GM19463 (cell line): Measurements from ENCODE around the gene SDHB.

Experiments used
- ATAC-seq: cut with Tn5 transposase; IDR thresholded peaks from one replicate; pipeline ENCODE4 v1.9.1; 2021; ENCODE audit warnings: mild to moderate bottlenecking, moderate library complexity; ENCODE audit not compliant: unreplicated experiment

SDHB gene

DNA sequence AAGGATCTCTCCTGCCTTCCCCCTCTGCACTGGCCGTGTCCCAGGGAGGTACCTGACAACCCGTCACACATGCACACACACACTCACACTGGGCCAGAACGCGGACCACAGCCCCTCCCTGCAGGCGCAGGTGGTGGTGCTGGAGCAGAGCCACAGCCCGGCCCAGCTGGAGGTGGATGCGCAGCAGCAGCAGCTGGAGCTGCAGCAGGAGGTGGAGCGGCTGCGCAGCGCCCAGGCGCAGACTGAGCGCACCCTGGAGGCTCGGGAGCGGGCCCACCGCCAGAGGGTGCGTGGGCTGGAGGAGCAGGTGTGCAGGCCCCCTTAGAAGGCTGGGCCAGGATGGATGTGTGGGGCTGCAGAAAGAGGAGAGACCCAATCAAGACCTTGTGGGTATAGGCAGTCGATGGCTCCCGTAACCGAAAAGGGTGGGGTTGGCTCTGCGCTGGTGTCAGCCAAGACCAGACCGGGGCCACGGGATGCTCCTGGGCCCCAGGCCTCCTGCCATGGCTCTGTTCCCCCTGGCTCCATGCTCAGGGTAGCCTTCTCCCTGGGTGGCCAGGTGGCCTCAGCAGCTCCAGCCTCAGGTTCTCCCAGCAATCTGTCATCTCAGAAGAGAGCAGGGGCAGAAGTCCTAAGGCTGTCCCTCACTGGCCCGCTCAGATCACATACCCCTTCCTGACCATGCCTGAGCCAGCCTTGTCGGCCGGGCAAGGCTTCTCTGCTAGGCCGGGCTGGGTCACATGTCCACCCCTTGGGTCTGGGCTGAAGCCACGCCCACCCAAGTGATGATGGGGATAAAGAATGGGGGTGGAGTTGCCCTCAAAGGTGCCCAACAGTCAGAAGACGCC lies 82.3 kb downstream of the SDHB start:
- ATAC-seq = no peak

DNA sequence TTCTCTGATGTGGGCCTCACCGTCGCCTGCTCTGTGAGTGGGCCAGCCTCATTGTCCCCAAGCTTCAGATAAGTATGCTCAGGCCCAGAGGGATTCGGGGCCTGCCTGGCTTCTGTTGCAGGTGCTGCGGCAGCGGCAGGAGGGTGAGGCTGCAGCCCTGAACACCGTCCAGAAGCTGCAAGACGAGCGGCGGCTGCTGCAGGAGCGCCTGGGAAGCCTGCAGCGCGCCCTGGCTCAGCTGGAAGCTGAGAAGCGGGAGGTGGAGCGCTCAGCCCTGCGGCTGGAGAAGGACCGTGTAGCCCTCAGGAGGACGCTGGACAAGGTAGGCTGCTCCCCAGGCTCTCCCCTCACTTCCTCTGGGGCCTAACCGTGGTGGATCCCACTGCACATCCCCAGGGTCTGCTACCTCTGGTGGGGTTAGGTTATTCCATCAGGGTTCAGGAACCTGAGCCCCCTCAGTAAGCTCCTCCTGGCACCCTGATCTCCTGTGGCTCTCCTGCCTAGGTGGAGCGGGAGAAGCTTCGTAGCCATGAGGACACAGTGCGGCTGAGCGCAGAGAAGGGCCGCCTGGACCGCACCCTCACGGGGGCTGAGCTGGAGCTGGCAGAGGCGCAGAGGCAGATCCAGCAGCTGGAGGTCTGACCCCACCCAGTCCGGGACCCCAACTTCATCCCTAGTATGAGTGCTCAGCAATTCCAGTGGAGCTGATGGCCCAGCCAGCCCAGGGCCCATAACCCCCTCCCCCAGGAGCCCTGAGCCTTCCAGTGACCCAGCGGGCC lies 83.5 kb downstream of the SDHB start:
- no peak for ATAC-seq

DNA sequence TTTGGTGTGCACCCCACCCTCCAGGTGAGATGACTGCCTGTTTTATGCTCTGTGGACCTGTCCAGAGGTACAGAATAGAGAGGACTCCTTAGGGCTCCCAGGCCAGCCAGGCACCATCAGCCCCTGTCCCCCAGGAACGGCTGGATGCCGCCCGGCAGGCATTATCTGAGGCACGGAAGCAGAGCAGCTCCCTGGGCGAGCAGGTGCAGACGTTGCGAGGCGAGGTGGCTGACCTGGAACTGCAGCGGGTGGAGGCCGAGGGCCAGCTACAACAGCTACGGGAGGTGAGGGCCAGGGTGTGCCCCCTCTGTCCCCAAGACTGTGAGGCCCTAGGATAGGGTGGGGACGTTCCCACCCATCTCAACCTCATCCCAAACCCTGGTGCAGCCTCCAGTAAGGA lies 84.2 kb downstream of the SDHB start:
- no peak for ATAC-seq

DNA sequence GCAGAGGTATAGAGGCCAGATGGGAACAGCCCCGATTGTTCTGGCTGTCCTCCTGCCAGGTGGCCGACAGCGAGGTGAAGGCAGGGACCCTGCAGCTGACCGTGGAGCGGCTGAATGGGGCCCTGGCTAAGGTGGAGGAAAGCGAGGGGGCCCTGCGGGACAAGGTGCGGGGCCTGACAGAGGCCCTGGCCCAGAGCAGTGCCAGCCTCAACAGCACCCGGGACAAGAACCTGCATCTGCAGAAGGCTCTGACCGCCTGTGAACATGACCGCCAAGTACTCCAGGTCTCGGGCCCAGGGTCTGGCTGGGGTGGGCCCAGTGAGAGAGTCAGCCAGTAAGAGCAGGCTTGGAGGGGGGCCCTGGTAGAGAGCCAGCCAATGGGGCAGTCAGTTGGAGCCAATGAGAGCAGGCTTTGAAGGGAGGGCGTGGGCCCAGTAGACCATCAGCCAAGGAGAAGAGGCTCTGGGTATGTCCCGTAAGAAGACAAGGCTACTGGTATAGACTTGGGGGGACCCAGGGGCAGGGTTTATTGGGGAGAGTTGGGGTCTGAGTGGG lies 84.7 kb downstream of the SDHB start:
- no peak for ATAC-seq
